GM18519 (cell line): Measurements from ENCODE around the gene DOCK10.
"Not testable (repeated sequence)": the region's sequence is repeated elsewhere in the genome, so short reads cannot be mapped to it uniquely, and the experiment has no call there.

Experiments
- ATAC-seq: cut with Tn5 transposase; IDR thresholded peaks from one replicate; pipeline ENCODE4 v1.9.1; 2021; ENCODE audit warnings: mild to moderate bottlenecking, moderate library complexity; ENCODE audit not compliant: unreplicated experiment, low FRiP score

Gene DOCK10

DNA sequence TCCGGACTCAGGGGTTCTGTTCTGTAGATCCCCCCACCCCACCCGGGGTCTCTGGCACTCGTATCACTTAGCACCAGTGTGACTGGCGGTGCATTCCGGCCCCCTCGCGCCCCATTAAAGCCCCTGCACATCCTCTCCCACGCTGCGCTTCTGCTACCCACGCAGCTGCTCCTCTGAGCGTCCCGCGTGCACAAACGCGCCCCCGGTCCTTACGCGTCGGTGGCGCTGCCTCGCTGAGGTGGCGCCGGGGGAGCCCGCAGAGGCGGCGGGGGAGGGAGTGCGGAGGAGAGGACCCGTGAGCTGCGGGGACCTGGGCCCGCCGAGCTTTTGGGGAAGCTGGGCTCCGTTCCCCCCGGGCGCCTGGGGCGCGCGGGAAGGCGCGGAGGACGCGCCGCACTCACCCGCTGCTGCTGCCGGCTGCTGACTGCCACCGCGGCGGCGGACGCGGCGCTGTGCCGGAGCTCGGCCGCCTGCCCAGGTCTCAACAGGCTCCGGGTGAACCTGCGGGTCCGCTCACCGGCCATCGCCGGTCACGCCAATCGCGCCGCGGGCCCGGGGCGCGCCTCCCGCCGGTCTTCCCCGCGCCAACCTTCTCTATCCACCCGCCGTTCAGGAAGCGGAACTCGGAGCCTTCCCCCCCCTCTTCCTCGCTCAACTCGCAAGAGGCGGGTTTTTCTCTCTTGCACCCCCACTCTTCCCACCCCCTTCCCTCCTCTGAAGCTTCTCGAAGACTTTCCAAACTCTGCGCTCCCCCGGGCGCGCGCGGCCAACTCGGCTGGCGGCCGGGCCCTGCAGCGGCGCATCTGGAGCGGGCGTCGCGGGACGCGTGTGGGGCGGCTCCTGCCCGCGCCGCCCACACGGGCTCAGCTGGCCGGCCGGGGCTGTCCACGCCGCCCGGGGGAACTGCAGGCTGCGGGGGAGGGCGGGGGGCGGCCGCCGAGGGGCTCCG lies at the start of gene DOCK10:
TSS of gene DOCK10 (minus strand) at position 618 of the 949 bp plus-strand sequence. CDS start at position 524, 94 bp downstream.
- peak; percentile 18 for ATAC-seq

DNA sequence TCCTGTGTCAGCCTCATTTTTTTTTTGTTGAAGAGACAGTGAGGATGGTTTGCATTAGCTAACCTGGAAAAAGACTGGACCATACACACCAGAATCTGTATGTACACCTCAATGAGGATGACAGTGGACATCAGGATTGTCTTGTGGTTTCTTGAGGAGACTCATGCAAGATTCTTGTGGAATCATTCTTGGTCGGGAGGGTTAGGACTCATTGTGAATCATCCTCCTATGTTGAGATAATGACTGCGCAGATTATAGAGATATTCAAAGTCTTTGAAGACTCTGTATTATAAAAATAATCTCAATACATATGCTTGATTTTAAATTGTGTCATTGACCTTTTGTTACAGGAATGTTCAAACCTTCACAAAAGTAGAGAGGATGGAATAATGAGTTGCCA lies 49.1 kb upstream of the DOCK10 start:
- no peak for ATAC-seq

DNA sequence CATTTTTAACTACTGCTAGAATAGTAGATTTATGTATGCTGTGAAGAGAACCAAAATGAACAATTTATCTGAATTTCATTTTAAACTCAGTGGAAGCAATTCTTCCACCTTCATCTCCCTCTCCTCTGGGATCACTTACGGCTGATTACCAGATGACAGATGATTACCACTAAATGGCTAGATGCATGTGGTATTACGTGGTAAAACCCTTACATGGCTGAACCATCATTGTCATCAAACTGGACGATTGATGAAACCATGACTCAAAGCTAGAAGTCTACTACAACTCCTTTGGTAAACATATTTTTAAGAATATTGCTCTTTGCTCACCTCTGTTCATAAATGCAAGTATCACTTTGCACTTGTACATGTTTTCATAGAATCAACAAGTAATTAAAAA lies 48.5 kb upstream of the DOCK10 start:
- ATAC-seq, result no peak

DNA sequence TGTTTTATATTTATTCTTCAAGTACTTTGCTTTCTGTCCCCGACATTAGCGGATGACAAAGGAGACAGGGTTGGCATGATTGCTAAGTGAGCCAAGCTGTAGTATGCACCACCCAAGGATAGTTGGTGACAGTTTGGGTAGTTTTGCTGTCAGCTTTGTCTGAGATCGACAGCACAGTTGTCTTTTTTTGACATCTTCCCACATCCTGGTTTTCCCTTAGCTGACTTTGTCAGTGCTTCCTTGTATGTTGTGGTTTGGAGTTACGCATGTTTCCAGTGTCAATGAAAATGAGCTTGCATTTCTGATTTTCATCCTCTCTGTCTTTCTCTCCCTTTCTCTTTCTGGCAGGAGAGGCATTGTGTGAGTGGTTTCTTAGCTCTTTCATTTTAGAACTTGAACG lies 44.6 kb upstream of the DOCK10 start:
- ATAC-seq, result no peak

DNA sequence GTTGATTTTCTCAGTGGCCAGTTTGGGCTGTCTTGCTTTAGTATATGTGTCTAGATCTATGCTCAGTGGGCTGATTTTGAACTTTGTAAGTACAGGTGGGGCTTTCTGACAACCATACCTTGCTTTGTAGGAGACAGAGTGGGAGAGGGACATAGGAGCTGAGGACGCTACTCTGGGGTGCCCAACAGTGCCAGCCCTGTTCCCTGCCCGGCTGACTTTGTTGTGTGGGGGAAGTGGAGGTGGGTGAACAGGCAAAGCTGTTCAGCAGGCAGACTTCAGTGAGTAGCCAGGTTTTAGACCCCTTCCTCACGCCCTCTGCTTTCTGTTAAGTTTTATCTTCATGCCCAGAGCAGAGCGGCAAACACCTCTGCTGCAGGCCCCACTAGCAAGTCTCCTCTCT lies 44.2 kb upstream of the DOCK10 start:
- ATAC-seq, result no peak

DNA sequence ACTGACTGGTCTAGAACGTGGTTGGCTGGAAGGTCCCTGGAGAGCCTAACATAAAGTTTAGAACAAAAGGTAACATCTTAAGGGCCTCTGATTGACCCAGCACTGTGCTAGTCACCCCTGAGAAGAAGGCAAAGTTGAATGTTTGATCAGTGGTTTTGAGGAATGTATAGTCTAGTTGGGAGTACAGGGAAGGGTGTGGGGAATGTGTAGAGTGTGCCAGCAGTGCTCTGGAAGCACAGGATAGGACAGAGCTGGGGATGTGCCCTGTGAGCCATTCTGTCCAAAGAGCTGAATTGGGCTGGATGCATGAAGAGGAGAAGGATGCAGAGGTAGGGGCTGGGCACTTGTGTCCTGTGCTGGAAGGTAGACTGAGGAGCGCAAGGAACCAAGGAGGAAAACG lies 41.0 kb upstream of the DOCK10 start:
- no peak for ATAC-seq

DNA sequence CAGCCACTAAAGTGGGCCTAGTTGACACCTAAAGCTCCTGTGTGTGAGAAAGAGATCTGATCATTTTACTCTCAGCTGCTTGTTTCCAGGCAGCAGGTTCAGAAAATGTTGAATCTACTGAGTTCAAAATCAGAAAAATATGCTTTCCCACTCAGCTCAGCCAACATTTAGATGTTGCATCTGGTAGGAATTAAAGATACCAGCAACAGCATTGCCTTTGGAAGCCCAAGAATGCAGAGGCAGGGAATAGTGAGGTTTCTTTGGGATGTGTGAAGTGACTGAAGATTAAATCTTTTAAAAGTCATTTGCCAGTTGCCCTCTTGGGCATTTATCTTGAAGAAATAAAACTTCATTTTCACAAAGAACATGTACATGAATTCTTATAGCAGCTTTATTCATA lies 33.9 kb upstream of the DOCK10 start:
- no peak for ATAC-seq

DNA sequence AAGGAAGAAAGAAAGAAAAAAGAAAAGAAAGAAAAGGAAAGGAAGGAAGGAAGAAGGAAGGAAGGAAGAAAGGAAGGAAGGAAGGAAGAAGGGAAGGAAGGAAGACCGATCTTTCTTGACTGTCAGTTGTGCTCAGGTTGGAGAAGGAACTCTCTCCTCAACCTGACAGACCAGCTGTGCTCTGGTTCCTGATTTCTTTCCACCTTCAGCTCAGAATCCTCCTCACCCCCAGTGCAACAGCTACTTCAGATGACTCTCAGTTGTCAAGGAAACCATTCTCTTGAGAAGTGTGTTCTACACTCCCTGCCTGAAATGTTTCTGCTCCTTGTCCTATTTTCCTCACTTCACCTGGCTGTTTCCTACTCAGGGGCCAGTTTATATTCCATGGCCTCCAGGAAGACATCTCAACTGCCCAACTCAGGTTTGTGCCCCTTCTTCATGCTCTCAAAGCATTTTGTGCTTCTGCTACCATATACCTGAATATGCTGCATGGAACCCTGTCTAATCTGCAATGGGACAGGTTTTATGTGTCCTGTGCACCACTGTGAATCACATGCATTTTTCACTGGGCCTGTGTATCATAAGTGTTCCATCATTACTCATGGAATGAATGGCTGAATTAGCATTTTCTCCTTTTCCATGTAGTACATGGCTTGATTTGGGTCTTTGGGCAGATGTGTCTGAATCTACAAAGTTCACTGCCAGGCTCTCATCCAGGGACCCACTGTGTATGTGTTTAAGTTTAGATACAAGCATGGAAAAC lies 32.8 kb upstream of the DOCK10 start:
- no peak for ATAC-seq

DNA sequence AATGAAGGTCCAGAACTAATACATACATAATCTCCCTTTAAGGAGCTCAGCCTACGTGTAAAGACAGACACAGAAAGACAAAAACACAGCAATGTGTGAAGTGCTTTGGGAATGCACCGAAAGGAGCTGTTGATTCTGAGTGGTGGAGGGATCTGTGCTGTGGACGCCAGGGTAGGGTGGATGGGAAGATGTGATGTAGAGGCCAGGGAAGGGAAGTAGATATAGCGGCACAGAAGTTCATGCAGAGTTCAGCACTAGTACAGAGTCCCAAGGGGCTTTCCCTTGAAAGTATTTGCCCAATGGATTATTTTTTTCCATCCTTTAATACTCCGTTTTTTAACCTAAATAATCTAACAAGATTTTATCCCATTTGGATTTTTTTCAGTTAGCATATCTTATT lies 32.1 kb upstream of the DOCK10 start:
- ATAC-seq, result no peak

DNA sequence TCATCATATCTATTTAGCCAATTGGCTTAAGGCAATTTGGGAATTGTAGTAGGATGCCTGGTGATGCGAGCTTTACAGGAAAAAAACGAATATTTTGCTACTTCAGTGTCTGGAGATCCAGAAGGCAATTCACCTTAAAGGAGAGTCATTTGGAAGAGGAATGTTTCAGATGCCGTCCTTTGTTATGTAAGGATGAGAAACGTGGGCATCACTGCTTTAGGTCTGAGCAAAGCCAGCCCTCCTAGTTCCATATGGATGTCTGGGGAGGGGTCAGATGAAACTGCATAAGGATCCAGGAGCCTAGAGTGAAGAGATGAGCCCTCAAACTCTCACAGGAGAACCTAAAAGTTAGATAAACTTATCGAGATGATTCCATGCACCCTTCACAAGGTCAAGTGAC lies 30.9 kb upstream of the DOCK10 start:
- no peak for ATAC-seq

DNA sequence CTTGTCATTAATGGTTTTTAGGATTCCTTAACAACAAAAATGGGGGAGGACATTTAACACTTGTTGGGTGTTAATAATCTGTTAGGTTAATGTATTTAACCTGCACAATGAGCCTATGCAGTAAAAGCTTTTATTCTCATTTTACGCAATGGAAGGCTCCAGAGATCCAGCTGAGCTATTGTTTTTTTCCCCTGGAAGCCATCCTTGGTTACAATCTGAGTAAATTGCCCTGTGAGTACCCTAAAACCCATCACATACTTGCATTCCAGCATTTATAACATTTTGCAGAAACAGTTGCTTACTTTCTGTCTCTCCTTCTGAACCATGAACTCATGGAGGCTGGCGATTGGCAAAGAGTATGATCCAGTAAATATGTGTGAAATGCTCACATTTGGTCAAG lies 30.2 kb upstream of the DOCK10 start:
- ATAC-seq, result no peak

DNA sequence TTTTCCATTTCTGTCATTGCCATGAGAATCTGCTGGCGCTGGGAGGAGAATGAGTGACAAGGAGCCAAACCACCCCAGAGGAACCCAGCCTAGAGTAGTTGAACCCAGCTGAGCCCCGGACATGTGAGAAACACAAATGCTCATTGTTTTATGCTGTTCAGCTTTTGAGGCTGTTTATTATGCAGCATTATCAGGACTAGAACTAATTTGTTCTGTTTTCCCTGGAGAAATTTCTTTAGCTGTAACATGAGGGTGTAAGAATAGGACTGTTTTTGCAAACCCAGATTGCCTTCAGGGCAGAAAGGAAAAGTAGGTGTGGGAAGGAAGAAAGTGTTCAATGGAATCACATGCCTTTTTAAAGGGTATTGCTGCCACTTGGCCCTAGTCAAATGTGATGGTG lies 28.5 kb upstream of the DOCK10 start:
- ATAC-seq, result no peak

DNA sequence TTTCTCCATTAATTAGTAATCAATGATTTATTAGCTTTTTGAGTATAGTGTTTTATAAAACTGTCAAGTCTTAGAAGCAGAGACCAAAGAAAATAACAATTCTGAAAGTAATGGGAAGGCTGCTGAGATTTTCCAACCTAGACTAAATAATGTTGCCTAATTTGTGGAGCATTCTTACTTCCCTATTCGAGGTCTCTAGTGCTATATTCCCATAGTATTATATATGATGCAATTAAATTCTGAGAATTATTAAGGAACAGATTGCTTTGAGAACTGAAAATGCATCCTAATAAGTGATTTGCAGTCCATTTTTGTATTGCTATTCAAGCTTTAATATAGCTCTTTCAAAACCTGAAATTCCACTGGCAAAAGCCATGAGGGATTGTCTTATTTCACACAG lies 27.7 kb upstream of the DOCK10 start:
- ATAC-seq, result no peak

DNA sequence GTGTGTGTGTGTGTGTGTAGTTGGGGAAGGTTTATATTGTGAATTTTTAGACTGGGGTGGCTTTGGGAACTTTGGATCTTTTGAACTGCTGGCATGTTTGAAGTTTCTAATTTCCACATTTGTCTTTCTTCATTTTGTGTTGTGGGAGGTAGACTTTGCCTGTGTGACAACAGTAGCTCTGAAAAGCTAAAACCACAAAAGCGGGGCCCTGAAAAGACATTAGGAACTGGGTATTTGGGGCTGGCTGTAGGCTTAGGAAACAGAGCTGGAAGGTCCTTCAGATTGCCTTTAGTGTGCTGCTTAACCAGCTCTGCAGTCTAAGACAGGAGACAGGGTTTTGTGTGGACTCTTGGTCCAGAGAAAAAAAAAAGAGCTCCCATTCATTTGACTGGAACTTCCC lies 27.2 kb upstream of the DOCK10 start:
- ATAC-seq, result no peak

DNA sequence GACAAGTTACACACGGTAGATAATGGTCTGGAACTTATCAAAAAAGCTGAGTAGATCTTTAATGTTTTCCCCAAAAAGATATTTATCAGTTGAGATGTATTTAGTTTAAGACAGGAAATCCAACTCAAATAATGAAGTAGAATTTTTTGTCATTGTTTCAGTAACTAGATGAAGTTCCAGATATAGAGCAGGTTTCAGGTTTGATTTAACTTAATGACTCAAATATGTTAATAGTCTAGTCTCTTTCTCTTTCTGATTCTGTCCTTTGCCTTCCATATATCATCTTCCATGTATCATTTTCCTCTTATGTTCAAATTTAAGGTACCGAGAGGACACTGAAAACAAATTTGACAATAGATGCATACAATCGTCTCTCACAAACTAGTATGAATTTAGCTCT lies 23.6 kb upstream of the DOCK10 start:
- ATAC-seq, result no peak

DNA sequence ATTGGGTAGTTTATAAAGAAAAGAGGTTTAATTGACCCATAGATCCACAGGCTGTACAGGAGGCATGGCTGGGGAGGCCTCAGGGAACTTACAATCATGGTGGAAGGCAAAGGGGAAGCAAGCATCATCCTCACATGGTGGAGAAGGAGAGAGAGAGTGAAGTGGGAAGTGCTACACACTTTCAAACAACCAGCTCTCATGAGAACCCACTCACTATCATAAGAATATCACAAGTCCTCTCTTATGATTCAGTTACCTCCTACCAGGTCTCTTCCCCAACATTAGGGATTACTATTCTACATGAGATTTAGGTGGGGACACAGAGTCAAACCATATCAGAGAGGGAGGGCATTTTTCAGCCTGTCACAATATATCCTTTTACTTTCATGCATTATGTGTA lies 22.7 kb upstream of the DOCK10 start:
- no peak for ATAC-seq

DNA sequence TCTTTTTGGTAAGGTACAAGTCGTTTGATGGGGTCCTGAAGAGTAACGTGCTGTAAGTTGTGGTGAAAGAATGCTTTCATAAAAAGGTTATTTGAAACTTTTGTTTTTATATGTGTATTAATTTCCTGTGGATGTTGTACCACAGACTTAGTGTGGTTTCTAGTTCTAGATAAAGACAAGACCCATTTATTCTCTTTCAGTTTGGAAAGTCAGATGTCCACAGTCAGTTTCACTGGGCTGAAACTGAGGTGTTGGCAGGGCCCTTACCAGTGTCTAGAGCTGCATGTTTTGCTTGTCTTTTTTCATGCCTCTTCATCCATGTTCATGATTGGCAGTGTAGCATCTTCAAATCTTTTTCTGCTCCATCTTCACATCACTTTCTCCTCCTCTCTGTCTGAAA lies 22.1 kb upstream of the DOCK10 start:
- no peak for ATAC-seq

DNA sequence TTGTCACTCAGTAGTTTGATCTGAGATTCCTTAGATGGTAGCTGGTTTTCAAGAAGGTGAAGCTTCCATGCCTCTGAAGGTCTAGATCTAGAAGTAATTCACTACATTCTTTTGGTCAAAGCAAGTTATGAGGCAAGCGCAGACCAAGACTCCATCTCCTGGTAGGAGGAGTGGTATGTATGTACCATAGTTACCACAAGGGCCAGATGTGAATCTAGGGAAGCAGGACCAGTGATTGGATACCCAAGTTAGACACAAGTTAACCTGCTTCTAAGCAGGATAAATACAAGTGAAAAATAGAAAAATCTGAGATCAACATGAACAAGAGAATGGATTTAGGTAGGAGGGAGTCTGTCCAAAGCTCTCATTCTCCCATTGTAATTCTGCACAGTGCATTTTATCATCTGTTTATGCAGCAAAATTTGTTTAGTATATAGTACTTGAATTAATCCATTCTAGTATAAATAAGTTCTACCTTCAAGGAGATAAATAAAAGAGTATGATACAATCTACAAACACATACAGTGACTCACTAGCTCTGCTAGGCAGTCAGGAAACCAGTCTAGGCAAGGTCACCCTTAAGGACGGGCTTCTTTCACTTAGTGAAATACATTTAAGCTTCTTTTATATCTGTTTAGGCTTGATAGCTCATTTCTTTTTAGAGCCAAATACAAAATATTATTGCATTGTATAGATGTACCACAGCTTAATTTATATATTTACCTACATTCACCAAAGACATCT lies 14.2 kb upstream of the DOCK10 start:
- ATAC-seq, result no peak

DNA sequence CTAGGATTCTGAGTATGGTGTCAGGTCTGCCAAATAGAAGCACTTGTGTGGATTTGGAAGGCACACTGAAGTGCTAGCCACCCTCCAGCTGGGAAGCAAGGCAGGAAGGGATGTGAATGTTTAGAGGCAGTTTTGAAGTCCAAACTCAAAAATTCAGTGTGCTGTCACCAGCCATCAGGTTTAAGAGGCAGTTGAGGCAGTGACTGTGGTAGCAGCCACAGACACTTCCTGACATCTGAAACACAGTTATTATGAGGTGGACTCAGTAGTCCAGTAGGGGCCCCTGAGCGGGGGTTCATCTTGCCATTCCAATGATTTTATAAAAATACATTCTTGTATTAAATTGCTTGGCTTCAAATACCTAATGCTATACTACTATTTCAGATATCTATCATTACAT lies 13.4 kb upstream of the DOCK10 start:
- no peak for ATAC-seq

DNA sequence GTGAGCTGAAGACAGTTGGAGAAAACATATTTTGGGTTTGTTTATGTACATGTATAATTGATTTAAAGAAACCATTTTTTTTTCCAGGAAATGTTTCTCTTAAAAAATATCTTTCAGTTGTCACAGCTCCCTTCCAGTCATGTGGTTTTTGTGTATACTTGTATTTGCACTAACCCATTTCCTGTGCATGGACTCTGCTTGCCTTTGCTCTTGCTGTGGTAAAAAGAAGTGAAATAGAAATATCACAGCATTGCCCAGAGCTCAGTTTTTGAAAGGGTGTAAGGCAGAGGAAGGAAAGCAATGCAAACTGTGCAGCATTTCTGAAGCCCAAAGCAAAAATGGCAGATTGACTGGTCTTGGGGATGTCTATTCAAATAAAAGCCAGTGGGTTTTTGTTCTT lies 10.4 kb upstream of the DOCK10 start:
- ATAC-seq, result peak; percentile 93

DNA sequence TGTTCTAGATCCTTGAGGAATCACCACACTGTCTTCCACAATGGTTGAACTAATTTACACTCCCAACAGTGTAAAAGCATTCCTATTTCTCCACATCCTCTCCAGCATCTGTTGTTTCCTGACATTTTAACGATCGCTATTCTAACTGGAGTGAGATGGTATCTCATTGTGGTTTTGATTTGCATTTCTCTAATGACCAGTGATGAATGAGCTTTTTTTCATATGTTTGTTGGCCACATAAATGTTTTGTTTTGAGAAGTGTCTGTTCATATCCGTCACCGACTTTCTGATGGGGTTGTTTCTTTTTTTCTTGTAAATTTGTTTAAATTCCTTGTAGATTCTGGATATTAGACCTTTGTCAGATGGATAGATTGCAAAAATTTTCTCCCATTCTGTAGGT lies 5.2 kb upstream of the DOCK10 start:
- not testable (repeated sequence) for ATAC-seq
